SK-N-MC (cell line): Measurements from ENCODE around the gene ANK2.

Experiments used
- DNase-seq: peaks from one replicate; pipeline ENCODE4 v3.0.0-alpha.2; 2011; ENCODE audit warnings: low read depth, low spot score
- H3K27ac ChIP-seq: fragments of 200-600 bp; sonication (generic); 2 replicates; pipeline ENCODE4 v1.5.1; 2016; ENCODE audit warnings: mixed run types
- H3K36me3 ChIP-seq: fragments of 200-600 bp; sonication (generic); 2 replicates; pipeline ENCODE4 v1.6.1; 2017; ENCODE audit warnings: antibody characterized with exemption, low read length, mixed read lengths; ENCODE audit not compliant: insufficient read depth
- H3K4me3 ChIP-seq: fragments of 200-600 bp; sonication (generic); 2 replicates; pipeline ENCODE4 v1.5.1; 2016
- H3K9ac ChIP-seq: fragments of 200-600 bp; sonication (generic); 2 replicates; pipeline ENCODE4 v1.8.0; 2017; ENCODE audit warnings: mixed run types, mixed read lengths; ENCODE audit not compliant: insufficient read length
- H3K9me3 ChIP-seq: fragments of 200-600 bp; sonication (generic); 2 replicates; pipeline ENCODE4 v1.6.1; 2017; ENCODE audit warnings: low read depth, mild to moderate bottlenecking, antibody characterized with exemption, low read length, moderate library complexity, mixed read lengths
- EZH2 ChIP-seq: fragments of 200-600 bp; sonication (generic); IDR thresholded peaks from one replicate; pipeline ENCODE4 v1.6.1; 2017; ENCODE audit warnings: antibody characterized with exemption
- FOXP2 ChIP-seq: optimal IDR thresholded peaks from 2 replicates; pipeline ENCODE3; 2011; ENCODE audit warnings: mild to moderate bottlenecking, moderate library complexity; ENCODE audit not compliant: insufficient read depth; ENCODE audit errors: extremely low read length, control extremely low read depth
- POLR2AphosphoS5 ChIP-seq: IDR thresholded peaks from 2 replicates; pipeline ENCODE4 v1.6.1; 2012; ENCODE audit warnings: mild to moderate bottlenecking, low read depth, low read length, borderline replicate concordance

The ANK2 gene

DNA sequence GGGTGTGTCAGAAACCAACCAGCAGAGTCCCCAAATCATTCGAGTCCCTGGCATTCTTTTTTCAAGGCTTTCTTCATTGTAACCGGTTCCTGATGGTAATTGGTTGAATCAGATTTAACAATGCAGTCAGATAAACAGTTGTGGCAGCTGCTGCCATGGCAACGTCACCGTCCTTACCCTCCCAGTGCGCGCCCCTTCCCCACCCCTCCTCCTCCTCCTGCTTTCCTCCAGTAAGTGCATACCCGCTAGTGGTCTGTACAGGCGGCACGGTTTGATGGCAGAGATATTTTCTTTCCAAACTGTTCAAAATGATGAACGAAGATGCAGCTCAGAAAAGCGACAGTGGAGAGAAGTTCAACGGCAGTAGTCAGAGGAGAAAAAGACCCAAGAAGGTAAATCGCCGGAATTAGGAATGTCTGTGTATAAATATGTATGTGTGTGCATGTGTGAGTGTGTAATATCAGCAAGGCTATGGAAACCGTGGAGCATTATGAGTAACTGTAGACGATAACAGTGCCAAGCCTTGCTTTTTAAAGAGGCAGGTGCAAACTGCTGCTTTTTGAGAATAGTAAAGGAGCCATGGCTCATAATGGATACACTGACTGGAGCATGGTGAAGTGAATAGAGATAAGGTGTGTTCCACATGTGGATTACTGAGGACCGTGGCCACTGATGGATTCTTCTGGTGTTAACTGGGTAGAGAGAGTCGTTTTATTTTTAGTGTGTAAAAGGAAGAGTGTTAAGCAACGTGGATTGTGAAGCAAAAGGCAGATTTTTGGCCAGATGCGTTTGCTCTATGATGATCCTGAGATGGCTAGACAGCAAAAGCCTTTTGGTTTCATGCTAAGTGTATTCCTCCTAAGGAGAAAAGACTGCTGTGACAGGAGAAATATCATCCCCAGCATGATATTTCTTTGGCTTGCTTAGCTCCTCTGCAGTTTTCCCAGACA lies at the start of gene ANK2:
Gene ANK2, plus strand, starts transcription at position 233 of the 950 bp plus-strand sequence. Its CDS starts 76 bp downstream, at position 309.
- no peak for DNase-seq

DNA sequence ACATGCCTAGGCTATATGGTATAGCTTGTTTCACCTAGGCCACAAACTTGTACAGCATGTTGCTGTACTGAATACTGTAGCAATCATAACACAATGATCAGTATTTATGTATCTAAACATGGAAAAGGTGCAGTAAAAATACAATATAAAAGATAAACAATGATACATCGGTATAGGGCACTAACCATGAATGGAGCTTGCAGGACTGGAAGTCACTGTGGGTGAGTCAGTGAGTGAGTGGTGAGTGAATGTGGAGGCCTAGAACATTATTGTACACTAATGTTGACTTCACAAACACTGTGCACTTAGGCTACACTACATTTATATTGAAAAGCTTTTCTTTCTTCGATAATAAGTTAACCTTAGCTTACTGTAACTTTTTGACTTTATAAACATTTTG lies 45.6 kb upstream of the ANK2 start:
- no peaks in the 10 kb centered on the region for H3K36me3 ChIP-seq
- H3K9me3 ChIP-seq = no peaks in the 10 kb centered on the region
- TF ChIP-seq POLR2AphosphoS5 = no peak
- TF ChIP-seq EZH2 = no peak
- no peak for TF ChIP-seq FOXP2
- no peak for DNase-seq
- no peak overlapping the region for H3K27ac ChIP-seq
- H3K9ac ChIP-seq = no peak overlapping the region
- no peak overlapping the region for H3K4me3 ChIP-seq

More for the DNA sequence above, at the start of gene ANK2:
- Histone ChIP-seq H3K27ac (no peak within 1 kb of the TSS), H3K4me3 (no peak within 1 kb of the TSS), H3K9ac (no peak within 1 kb of the TSS), H3K36me3 (no peaks in the 10 kb centered on the region), H3K9me3 (no peaks in the 10 kb centered on the region)
- TF ChIP-seq EZH2 (no peak), FOXP2 (no peak), POLR2AphosphoS5 (no peak)

DNA sequence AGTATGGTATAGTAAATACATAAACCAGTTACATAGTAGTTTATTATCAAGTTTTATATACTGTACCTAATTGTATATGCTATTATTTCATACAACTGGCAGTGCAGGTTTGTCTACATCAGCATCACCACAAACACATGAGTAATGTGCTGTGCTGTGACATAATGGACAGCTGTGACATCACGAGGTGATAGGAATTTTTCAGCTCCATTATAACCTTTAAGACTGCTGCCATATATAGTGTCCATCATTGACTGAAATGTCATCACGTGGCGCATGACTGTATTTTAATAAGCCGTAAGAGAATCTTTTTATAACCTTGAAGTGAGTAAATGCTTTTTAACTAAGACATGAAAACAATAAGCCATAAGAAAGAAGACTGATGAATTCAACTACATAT lies 44.8 kb upstream of the ANK2 start:
- TF ChIP-seq EZH2 (no peak), POLR2AphosphoS5 (no peak), FOXP2 (no peak)
- Histone ChIP-seq H3K9me3 (no peaks in the 10 kb centered on the region), H3K4me3 (no peak overlapping the region), H3K27ac (no peak overlapping the region), H3K36me3 (no peaks in the 10 kb centered on the region), H3K9ac (no peak overlapping the region)
- DNase-seq = no peak

DNA sequence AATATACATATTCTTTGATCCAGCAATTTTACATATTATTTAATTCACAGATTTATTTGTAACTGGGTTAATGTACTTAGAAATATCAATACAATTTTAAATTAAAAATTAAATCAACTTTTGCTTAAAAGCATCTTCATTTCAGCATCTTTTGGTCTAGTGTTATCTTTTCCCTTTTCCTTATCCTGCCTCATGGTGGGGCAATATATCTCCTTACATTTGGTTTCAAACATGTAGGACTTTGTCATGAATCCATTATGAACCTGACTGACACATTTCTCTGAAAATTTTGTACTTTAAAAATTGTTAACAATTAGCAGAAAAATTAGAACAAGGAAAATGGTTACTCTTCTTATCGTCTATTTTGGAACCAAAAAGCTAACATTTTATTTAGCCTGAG lies 42.8 kb upstream of the ANK2 start:
- TF ChIP-seq EZH2 (no peak), FOXP2 (no peak), POLR2AphosphoS5 (no peak)
- no peak overlapping the region for H3K27ac ChIP-seq
- DNase-seq = no peak
- no peaks in the 10 kb centered on the region for H3K36me3 ChIP-seq
- H3K4me3 ChIP-seq = no peak overlapping the region
- H3K9me3 ChIP-seq = no peaks in the 10 kb centered on the region
- H3K9ac ChIP-seq = no peak overlapping the region

DNA sequence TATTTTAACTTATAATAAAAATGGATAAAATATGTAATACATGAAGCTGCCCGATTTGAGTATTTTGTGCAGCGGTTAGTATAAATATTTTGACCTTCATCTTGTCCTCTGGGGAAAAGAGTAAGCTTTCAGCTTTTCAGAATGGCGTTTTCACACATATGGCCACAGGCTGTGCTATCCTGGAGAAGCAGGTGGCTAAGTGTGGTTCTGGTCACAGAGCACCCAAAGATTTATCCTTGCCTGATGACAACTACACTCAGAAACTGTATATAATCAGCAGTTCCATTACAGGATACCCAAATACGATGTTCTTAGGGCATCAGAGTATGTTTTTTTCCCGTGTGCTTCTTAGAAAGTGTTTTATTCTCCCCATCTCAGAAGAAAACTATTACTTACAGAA lies 42.3 kb upstream of the ANK2 start:
- Histone ChIP-seq H3K36me3 (no peaks in the 10 kb centered on the region), H3K4me3 (no peak overlapping the region), H3K27ac (no peak overlapping the region), H3K9me3 (no peaks in the 10 kb centered on the region), H3K9ac (no peak overlapping the region)
- no peak for DNase-seq
- TF ChIP-seq FOXP2 = no peak

DNA sequence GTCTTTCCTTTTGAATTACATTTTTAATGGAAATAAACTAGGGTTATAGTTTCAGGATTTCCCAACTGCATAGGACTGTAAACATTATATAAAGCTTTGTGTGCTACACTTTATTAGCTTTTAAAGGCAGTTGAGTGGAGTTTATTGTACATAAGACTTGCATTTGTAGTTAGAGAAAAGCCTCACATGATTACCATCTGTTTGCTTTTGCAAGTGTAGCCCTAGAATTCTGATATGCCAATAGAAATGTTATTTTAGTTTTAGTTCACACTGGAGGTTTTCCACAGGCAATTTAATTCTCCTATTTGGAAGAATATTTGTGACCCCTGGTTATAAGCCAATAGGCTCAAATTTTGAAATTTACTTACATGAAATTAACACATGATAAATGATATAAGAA lies 41.3 kb upstream of the ANK2 start:
- Histone ChIP-seq H3K36me3 (no peaks in the 10 kb centered on the region), H3K4me3 (no peak overlapping the region), H3K9ac (no peak overlapping the region), H3K27ac (no peak overlapping the region), H3K9me3 (no peaks in the 10 kb centered on the region)
- TF ChIP-seq FOXP2 = no peak
- TF ChIP-seq EZH2 = no peak
- no peak for TF ChIP-seq POLR2AphosphoS5
- DNase-seq = no peak

DNA sequence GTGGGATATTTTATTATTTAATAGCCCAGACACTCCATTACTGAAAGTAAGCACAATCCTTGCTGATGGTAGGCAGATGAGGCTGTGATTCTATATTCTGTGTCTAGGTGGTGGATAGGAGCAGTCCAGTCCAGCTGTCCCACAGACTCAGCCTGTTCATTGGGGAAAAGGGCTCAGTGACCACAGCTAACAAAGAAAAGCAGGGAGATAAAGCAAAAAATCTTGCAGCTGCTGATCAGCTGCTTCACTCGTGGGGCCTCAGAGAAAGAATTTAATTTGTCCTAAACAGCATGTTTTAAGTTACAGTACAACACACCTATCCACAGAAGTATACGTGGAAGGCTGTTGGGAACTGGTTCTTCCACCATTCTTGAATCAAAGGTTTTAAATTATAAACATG lies 40.7 kb upstream of the ANK2 start:
- no peak for DNase-seq
- Histone ChIP-seq H3K27ac (no peak overlapping the region), H3K36me3 (no peaks in the 10 kb centered on the region), H3K9me3 (no peaks in the 10 kb centered on the region), H3K4me3 (no peak overlapping the region), H3K9ac (no peak overlapping the region)
- no peak for TF ChIP-seq EZH2

DNA sequence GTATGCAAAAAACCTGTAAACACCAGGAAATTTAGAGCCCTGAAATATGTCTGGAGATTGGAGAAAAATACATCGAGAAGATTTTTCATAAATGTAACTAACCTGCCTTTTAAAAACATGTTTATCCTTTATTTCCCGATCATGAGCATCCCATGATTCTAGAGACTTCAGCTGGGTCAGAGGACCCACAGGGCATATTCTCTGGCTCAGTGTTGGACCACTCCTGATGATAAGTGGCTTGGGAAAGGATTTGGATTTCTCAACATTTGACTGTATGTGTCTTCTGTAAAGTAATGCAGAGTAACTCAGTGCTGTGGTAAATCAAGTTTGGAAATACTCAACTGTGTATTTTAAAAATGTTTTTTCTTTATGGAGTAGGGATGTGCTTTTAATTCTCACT lies 40.0 kb upstream of the ANK2 start:
- TF ChIP-seq POLR2AphosphoS5 = no peak
- TF ChIP-seq EZH2 = no peak
- TF ChIP-seq FOXP2 = no peak
- no peak for DNase-seq
- Histone ChIP-seq H3K9me3 (no peaks in the 10 kb centered on the region), H3K4me3 (no peak overlapping the region), H3K27ac (no peak overlapping the region), H3K36me3 (no peaks in the 10 kb centered on the region), H3K9ac (no peak overlapping the region)

DNA sequence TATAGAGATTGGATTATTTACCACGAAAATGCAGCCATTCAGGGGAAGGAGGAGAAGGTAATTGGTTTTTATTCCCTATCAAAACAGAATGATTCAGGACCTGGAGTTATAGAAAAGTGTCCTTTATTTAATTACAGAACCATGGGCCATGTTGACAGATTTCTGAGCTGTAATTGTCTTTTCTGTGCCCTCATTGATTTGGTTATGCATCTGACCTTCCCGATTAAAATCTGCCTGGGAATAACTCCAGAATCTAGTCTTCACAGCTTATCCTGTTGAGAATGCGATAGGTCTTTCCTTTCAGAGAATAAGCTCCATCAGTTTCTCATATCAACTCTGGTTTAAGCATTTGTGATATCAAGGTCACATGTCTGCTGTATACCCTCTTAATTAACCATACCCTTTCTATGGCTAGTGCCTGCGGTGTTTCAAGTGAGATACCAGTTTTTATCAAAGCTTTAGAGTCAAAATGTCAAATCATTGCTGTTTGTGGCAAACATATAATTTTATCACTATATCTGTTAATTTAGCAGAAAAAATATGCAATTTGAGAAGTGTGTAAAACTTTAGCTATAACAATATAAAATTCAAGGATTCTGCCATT lies 37.2 kb upstream of the ANK2 start:
- Histone ChIP-seq H3K27ac (no peak overlapping the region), H3K36me3 (no peaks in the 10 kb centered on the region), H3K4me3 (no peak overlapping the region), H3K9ac (no peak overlapping the region), H3K9me3 (no peaks in the 10 kb centered on the region)
- no peak for DNase-seq
- TF ChIP-seq FOXP2 = no peak
- no peak for TF ChIP-seq POLR2AphosphoS5
- no peak for TF ChIP-seq EZH2
